Measurements from ENCODE around the gene SMYD2. TPM values are rescaled to one million over a fixed set of nuclear protein-coding genes. Genes with fewer than 3 reads are reported as not detected.

Gene SMYD2
- total RNA-seq, 1 experiment from 2014 or later, result 24.5 TPM

GRCh38 chr1:214306269-214306668 is 25.3 kb downstream of the SMYD2 start:
- DNase-seq, result no peak
- Histone ChIP-seq H3K36me3 (replicated peaks; ENCODE audit: control insufficient read depth, insufficient read depth, low read length) (no peaks in the 10 kb centered on the region), H3K4me3 (ENCODE audit: insufficient read depth, low read depth, low read length) (no peak overlapping the region), H3K27me3 (ENCODE audit: control insufficient read depth, insufficient read depth, low read length) (peaks cover 4% of the 10 kb centered on the region)

GRCh38 chr1:214310010-214310409 is 29.1 kb downstream of the SMYD2 start:
- Histone ChIP-seq H3K36me3 (replicated peaks; ENCODE audit: control insufficient read depth, insufficient read depth, low read length) (no peaks in the 10 kb centered on the region), H3K27me3 (ENCODE audit: control insufficient read depth, insufficient read depth, low read length) (peaks cover 23% of the 10 kb centered on the region), H3K4me3 (ENCODE audit: insufficient read depth, low read depth, low read length) (no peak overlapping the region)
- no peak for DNase-seq

DNA sequence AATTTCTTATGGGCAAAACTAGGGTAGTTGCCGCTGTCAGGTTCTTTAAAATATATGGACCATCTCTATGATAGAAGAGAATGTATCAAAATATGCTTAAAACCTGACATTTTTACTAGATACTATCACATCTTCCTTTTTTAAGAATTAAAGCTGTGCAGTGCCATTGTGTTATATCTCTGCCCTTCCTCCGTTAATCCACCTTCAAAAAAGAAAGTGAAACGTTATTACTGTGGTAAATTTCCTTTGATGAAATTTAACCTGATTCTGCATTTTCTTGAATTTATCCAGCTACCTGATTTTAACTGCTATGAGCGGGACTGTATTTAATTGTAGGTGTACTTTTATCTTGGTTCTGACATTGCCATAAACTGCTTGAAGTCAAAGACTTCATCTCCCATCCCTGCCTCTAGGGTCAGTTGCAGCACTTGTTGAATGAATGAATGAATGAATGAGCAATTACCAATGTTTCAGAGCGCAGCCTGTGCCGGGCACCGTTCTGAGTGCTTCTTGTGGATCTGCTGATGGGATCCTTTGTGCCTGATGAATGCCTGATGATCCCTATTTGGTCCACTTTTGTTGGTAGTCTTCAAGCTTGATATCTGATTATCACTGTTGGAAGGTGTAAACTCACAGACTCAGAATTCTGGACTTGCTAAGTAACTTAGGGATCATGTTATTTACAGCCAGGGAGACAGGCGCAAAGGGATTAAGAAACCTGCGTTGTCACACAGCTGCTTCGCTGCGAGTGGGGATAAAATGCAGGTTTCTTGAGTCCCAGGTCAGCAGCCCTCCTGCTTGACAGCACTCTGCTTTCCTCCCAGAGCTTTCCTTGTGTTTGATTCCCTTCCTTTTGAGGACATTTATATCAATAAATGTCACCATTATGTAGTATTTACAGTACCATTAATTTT is 30.1 kb downstream of the SMYD2 start:
- Histone ChIP-seq H3K36me3 (replicated peaks; ENCODE audit: control insufficient read depth, insufficient read depth, low read length) (no peaks in the 10 kb centered on the region), H3K27me3 (ENCODE audit: control insufficient read depth, insufficient read depth, low read length) (peaks cover 32% of the 10 kb centered on the region), H3K4me3 (ENCODE audit: insufficient read depth, low read depth, low read length) (no peak overlapping the region)
- DNase-seq, result no peak

- Histone ChIP-seq H3K4me3 (ENCODE audit: insufficient read depth, low read depth, low read length) (no peak overlapping the region), H3K36me3 (replicated peaks; ENCODE audit: control insufficient read depth, insufficient read depth, low read length) (no peaks in the 10 kb centered on the region), H3K27me3 (ENCODE audit: control insufficient read depth, insufficient read depth, low read length) (peaks cover 32% of the 10 kb centered on the region)
- no peak for DNase-seq
These were observed 31.6 kb downstream of the SMYD2 start for GRCh38 chr1:214312530-214313051.

- no peaks in the 10 kb centered on the region for H3K36me3 ChIP-seq (replicated peaks; ENCODE audit: control insufficient read depth, insufficient read depth, low read length)
- peaks cover 41% of the 10 kb centered on the region for H3K27me3 ChIP-seq (ENCODE audit: control insufficient read depth, insufficient read depth, low read length)
- H3K4me3 ChIP-seq (ENCODE audit: insufficient read depth, low read depth, low read length), result no peak overlapping the region
- no peak for DNase-seq
These were observed 33.4 kb downstream of the SMYD2 start for GRCh38 chr1:214314178-214314843.

DNA sequence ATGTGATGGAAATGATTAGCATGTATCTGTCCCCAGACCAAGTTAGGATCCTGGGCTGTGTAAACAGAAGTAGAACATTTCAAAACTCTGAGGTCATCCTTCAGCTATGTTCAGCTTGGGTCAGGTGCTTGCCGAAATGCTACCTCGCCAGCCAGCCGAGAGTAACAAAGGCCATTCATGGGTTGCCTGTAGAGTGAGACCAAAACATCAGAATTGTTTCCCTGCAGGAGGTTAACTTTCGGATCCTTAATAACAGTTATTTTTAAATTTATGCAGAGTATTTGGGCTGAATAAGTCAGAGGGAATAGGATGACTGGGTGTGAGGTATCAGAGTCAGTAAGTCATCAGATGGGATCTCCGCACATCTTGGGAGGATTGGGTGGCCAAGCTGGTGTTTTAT is 35.6 kb downstream of the SMYD2 start:
- no peaks in the 10 kb centered on the region for H3K36me3 ChIP-seq (replicated peaks; ENCODE audit: control insufficient read depth, insufficient read depth, low read length)
- peaks cover 41% of the 10 kb centered on the region for H3K27me3 ChIP-seq (ENCODE audit: control insufficient read depth, insufficient read depth, low read length)
- peak; percentile 49 for DNase-seq
- H3K4me3 ChIP-seq (ENCODE audit: insufficient read depth, low read depth, low read length), result no peak overlapping the region

- DNase-seq, result peak; percentile 49
- no peaks in the 10 kb centered on the region for H3K36me3 ChIP-seq (replicated peaks; ENCODE audit: control insufficient read depth, insufficient read depth, low read length)
- H3K27me3 ChIP-seq (ENCODE audit: control insufficient read depth, insufficient read depth, low read length), result peaks cover 39% of the 10 kb centered on the region
- no peak overlapping the region for H3K4me3 ChIP-seq (ENCODE audit: insufficient read depth, low read depth, low read length)
These were observed 36.3 kb downstream of the SMYD2 start for GRCh38 chr1:214317300-214317699.

- H3K36me3 ChIP-seq (replicated peaks; ENCODE audit: control insufficient read depth, insufficient read depth, low read length), result no peaks in the 10 kb centered on the region
- H3K4me3 ChIP-seq (ENCODE audit: insufficient read depth, low read depth, low read length), result no peak overlapping the region
- no peak for DNase-seq
- H3K27me3 ChIP-seq (ENCODE audit: control insufficient read depth, insufficient read depth, low read length), result peaks cover 36% of the 10 kb centered on the region
These were observed 36.8 kb downstream of the SMYD2 start for GRCh38 chr1:214317734-214318133.

- H3K27me3 ChIP-seq (ENCODE audit: control insufficient read depth, insufficient read depth, low read length), result peaks cover 34% of the 10 kb centered on the region
- DNase-seq, result no peak
These were observed 37.4 kb downstream of the SMYD2 start for GRCh38 chr1:214318356-214318755.

DNA sequence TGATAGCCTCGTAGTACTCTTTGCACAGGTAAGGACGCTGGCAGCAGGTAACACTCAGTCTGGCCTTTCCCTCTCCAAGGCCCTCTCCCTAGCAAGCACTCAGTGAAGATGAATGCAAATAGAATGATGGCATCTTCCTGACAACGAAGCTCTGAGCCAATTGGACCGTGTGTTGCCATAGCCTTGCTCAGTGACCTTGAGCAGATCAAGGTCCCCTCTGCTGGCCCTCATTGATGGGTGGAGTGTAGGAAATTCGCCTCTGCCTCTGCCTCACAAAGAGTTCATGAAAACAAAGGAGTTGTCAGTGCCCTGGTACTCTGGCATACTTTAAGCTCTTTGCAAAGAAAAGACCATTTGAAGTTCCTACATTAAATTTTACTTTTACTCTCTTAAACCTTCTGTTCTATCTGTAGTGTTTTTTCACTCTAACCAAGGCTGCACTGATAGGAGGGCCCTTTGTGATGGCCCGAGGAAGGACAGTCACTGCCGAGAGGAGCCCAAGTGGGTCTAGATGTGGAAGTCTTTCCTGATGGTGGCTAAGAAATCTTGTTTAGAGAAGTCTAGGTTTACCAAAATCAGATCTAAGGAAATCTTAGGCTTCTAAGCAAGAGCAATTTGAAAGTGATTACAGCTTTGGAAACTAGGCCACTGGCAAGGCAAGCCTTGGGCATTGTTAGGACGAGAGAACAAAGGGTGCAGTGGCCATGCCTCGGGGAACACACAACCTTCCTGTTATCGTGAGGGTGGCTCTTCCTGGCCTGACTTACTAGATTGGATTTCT is 38.2 kb downstream of the SMYD2 start:
- Histone ChIP-seq H3K36me3 (replicated peaks; ENCODE audit: control insufficient read depth, insufficient read depth, low read length) (no peaks in the 10 kb centered on the region), H3K27me3 (ENCODE audit: control insufficient read depth, insufficient read depth, low read length) (peaks cover 31% of the 10 kb centered on the region), H3K4me3 (ENCODE audit: insufficient read depth, low read depth, low read length) (no peak overlapping the region)
- DNase-seq, result no peak

More at GRCh38 chr1:214318356-214318755, 37.4 kb downstream of the SMYD2 start:
- H3K36me3 ChIP-seq (replicated peaks; ENCODE audit: control insufficient read depth, insufficient read depth, low read length), result no peaks in the 10 kb centered on the region
- no peak overlapping the region for H3K4me3 ChIP-seq (ENCODE audit: insufficient read depth, low read depth, low read length)

DNA sequence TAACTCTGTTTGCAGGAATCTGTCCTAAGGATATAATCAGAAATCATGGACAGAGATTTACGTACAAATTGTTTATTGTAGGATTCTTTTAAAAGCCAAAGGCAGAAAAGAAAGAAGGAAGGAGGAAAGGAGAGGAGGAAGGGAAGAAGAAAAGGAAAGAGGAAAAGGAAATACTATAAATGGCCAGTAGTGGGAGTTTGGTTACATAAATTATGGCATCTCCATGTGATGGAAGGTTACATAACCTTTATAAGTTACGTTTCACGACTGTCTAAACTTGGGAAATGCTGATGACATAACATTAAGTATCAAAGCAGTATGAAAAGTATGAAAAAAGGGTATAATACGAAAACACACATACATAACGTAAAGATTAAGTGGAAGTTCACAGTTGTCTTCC is 39.0 kb downstream of the SMYD2 start:
- no peaks in the 10 kb centered on the region for H3K36me3 ChIP-seq (replicated peaks; ENCODE audit: control insufficient read depth, insufficient read depth, low read length)
- peaks cover 24% of the 10 kb centered on the region for H3K27me3 ChIP-seq (ENCODE audit: control insufficient read depth, insufficient read depth, low read length)
- DNase-seq, result no peak
- no peak overlapping the region for H3K4me3 ChIP-seq (ENCODE audit: insufficient read depth, low read depth, low read length)

GRCh38 chr1:214321705-214322453 is 40.9 kb downstream of the SMYD2 start:
- Histone ChIP-seq H3K4me3 (ENCODE audit: insufficient read depth, low read depth, low read length) (no peak overlapping the region), H3K36me3 (replicated peaks; ENCODE audit: control insufficient read depth, insufficient read depth, low read length) (no peaks in the 10 kb centered on the region), H3K27me3 (ENCODE audit: control insufficient read depth, insufficient read depth, low read length) (peaks cover 14% of the 10 kb centered on the region; the same call in 1 of the 2 replicates)
- no peak for DNase-seq

GRCh38 chr1:214324896-214325800 is 44.2 kb downstream of the SMYD2 start:
- Histone ChIP-seq H3K27me3 (ENCODE audit: control insufficient read depth, insufficient read depth, low read length) (no peaks in the 10 kb centered on the region), H3K36me3 (replicated peaks; ENCODE audit: control insufficient read depth, insufficient read depth, low read length) (no peaks in the 10 kb centered on the region), H3K4me3 (ENCODE audit: insufficient read depth, low read depth, low read length) (no peak overlapping the region)
- DNase-seq, result no peak
